WTC11 (cell line): ENCODE results near the gene IDE. TPM values are rescaled to one million over a fixed set of nuclear protein-coding genes. Genes with fewer than 3 reads are reported as not detected.

Experiments
- ATAC-seq: fragments of 200-7000 bp; cut with Tn5 transposase; 2 replicates; pipeline ENCODE4 v1.10.0; 2021; ENCODE audit warnings: mild to moderate bottlenecking, moderate library complexity
- CTCF ChIA-PET: fragments of 300-600 bp; sonication (Branson Sonifier 250); formaldehyde crosslinking; loops from one replicate; lab custom pipeline; 2021; ENCODE audit warnings: antibody characterized with exemption; lab: Charles Lee
- POLR2A ChIA-PET: fragments of 350-600 bp; sonication (Branson Sonifier 250); formaldehyde crosslinking; loops from one replicate; lab custom pipeline; 2021; ENCODE audit warnings: antibody characterized with exemption; lab: Charles Lee
- DNase-seq: peaks from one replicate; pipeline ENCODE4 v3.0.0; 2021; ENCODE audit warnings: low spot score
- H3K27ac Mint-ChIP-seq: 2 replicates; pipeline ENCODE4 v1.8.0; 2021; ENCODE audit warnings: mixed read lengths
- H3K27me3 Mint-ChIP-seq: 2 replicates; pipeline ENCODE4 v1.8.0; 2021; ENCODE audit warnings: low read depth, mild to moderate bottlenecking, moderate library complexity, mixed read lengths
- H3K36me3 Mint-ChIP-seq: 2 replicates; pipeline ENCODE4 v1.8.0; 2021; ENCODE audit warnings: mixed read lengths
- H3K4me1 Mint-ChIP-seq: 2 replicates; pipeline ENCODE4 v1.8.0; 2022; ENCODE audit warnings: mixed read lengths
- H3K4me3 Mint-ChIP-seq: 2 replicates; pipeline ENCODE4 v1.8.0; 2021; ENCODE audit warnings: mild to moderate bottlenecking, moderate library complexity, mixed read lengths
- H3K9me3 Mint-ChIP-seq: 2 replicates; pipeline ENCODE4 v1.8.0; 2021; ENCODE audit warnings: mixed read lengths
- CDX4 ChIP-seq: fragments of 250-450 bp; sonication (Bioruptor Pico); IDR thresholded peaks from 2 replicates; pipeline ENCODE4 v1.9.0; 2021; ENCODE audit warnings: moderate library complexity, mild to moderate bottlenecking, inconsistent platforms, borderline replicate concordance
- CREM ChIP-seq: sonication (generic); formaldehyde crosslinking; IDR thresholded peaks from 2 replicates; pipeline ENCODE4 v1.8.1; 2022; ENCODE audit warnings: mild to moderate bottlenecking, missing genetic modification reagents, moderate library complexity
- CTCF ChIP-seq: fragments of 200-600 bp; IDR thresholded peaks from 2 replicates; pipeline ENCODE4 v1.8.0; 2022; ENCODE audit warnings: antibody characterized with exemption
- ELF4 ChIP-seq: sonication (generic); formaldehyde crosslinking; IDR thresholded peaks from 2 replicates; pipeline ENCODE4 v1.8.1; 2022; ENCODE audit warnings: low read depth, mild to moderate bottlenecking, moderate library complexity, missing genetic modification reagents
- FOXK1 ChIP-seq: sonication (generic); formaldehyde crosslinking; IDR thresholded peaks from 2 replicates; pipeline ENCODE4 v1.8.0; 2022; ENCODE audit warnings: mild to moderate bottlenecking, moderate library complexity, missing genetic modification reagents
- GRHL2 ChIP-seq: fragments of 250-450 bp; sonication (Bioruptor Pico); IDR thresholded peaks from 2 replicates; pipeline ENCODE4 v1.8.0; 2022; ENCODE audit warnings: mild to moderate bottlenecking, moderate library complexity; ENCODE audit not compliant: insufficient replicate concordance, severe bottlenecking
- IRF1 ChIP-seq: sonication (generic); formaldehyde crosslinking; IDR thresholded peaks from 2 replicates; pipeline ENCODE4 v1.8.0; 2023; ENCODE audit warnings: missing genetic modification reagents
- JAZF1 ChIP-seq: fragments of 250-450 bp; sonication (Bioruptor Pico); IDR thresholded peaks from 2 replicates; pipeline ENCODE4 v1.9.0; 2021; ENCODE audit warnings: moderate library complexity, mild to moderate bottlenecking, inconsistent platforms
- KAT7 ChIP-seq: sonication (generic); formaldehyde crosslinking; IDR thresholded peaks from 2 replicates; pipeline ENCODE4 v1.8.1; 2023; ENCODE audit warnings: missing genetic modification reagents, mild to moderate bottlenecking, borderline replicate concordance
- NFATC4 ChIP-seq: fragments of 250-450 bp; sonication (Bioruptor Pico); IDR thresholded peaks from 2 replicates; pipeline ENCODE4 v1.9.0; 2021; ENCODE audit warnings: mild to moderate bottlenecking
- SOX15 ChIP-seq: fragments of 250-450 bp; sonication (Bioruptor Pico); IDR thresholded peaks from 2 replicates; pipeline ENCODE4 v1.9.0; 2021; ENCODE audit warnings: mild to moderate bottlenecking
- STAT6 ChIP-seq: sonication (generic); formaldehyde crosslinking; conservative IDR thresholded peaks from 2 replicates; pipeline ENCODE4 v1.8.1; 2023; ENCODE audit warnings: mild to moderate bottlenecking, low read depth, missing genetic modification reagents, moderate library complexity
- TP53 ChIP-seq: sonication (generic); formaldehyde crosslinking; IDR thresholded peaks from 2 replicates; pipeline ENCODE4 v1.8.1; 2023; ENCODE audit warnings: mild to moderate bottlenecking, missing genetic modification reagents
- ZNF121 ChIP-seq: sonication (generic); formaldehyde crosslinking; IDR thresholded peaks from 2 replicates; pipeline ENCODE4 v1.8.0; 2023; ENCODE audit warnings: missing genetic modification reagents
- ZNF138 ChIP-seq: sonication (generic); formaldehyde crosslinking; conservative IDR thresholded peaks from 2 replicates; pipeline ENCODE4 v1.8.1; 2022; ENCODE audit warnings: mild to moderate bottlenecking, moderate library complexity, missing genetic modification reagents
- ZNF219 ChIP-seq: sonication (generic); formaldehyde crosslinking; IDR thresholded peaks from 2 replicates; pipeline ENCODE4 v1.8.0; 2023; ENCODE audit warnings: missing genetic modification reagents, mild to moderate bottlenecking, borderline replicate concordance
- total RNA-seq: library from RNA; stranded (reverse); gene quantifications from 3 replicates; pipeline ENCODE4 v1.2.3, GENCODE V29; 2021
- TF ChIP-seq, protein P1 (sequence below): fragments of 250-450 bp; sonication (Bioruptor Pico); IDR thresholded peaks from 2 replicates; pipeline ENCODE4 v1.8.0; 2021; ENCODE audit warnings: mild to moderate bottlenecking
- TF ChIP-seq, protein P2 (sequence below): sonication (generic); formaldehyde crosslinking; IDR thresholded peaks from 2 replicates; pipeline ENCODE4 v1.8.1; 2023; ENCODE audit warnings: mild to moderate bottlenecking, missing genetic modification reagents, moderate library complexity
- TF ChIP-seq, protein P3 (sequence below): sonication (generic); formaldehyde crosslinking; IDR thresholded peaks from 2 replicates; pipeline ENCODE4 v1.8.1; 2022; ENCODE audit warnings: mild to moderate bottlenecking, moderate library complexity, missing genetic modification reagents
- TF ChIP-seq, protein P4 (sequence below): fragments of 250-450 bp; sonication (Bioruptor Pico); IDR thresholded peaks from 2 replicates; pipeline ENCODE4 v1.9.0; 2021; ENCODE audit warnings: mild to moderate bottlenecking
- TF ChIP-seq, protein P5 (sequence below): sonication (generic); formaldehyde crosslinking; IDR thresholded peaks from 2 replicates; pipeline ENCODE4 v1.8.1; 2023; ENCODE audit warnings: mild to moderate bottlenecking, missing genetic modification reagents, moderate library complexity

The IDE gene
- total RNA-seq, 1 experiment from 2014 or later: 50.5 TPM

DNA sequence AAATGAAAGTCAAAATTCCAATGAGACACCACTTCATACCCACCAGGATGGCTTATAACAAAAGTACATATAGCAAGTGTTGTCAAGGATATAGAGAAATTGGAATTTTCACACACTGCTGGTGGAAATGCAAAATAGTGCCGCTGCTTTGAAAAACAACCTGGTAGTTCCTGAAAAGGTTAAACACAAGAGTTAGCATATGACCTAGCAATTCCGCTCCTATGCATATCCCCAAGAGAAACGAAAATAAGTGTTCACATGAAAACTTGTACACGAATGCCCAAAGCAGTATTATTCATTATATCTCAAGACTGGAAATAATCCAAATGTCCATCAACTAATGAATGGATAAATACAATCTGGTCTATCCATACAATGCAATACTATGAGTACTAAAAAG, 14.8 kb downstream of the IDE start (continued):
- TF ChIP-seq ZNF138 (CRISPR knock-in tag): no peak
- no peak for TF ChIP-seq ZNF219 (CRISPR knock-in tag)
- no peak for TF ChIP-seq STAT6 (CRISPR knock-in tag)
- TF ChIP-seq GRHL2 (CRISPR knock-in tag): no peak
- TF ChIP-seq, protein P1, sequence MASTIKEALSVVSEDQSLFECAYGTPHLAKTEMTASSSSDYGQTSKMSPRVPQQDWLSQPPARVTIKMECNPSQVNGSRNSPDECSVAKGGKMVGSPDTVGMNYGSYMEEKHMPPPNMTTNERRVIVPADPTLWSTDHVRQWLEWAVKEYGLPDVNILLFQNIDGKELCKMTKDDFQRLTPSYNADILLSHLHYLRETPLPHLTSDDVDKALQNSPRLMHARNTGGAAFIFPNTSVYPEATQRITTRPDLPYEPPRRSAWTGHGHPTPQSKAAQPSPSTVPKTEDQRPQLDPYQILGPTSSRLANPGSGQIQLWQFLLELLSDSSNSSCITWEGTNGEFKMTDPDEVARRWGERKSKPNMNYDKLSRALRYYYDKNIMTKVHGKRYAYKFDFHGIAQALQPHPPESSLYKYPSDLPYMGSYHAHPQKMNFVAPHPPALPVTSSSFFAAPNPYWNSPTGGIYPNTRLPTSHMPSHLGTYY (CRISPR knock-in tag): no peak
- no peak for TF ChIP-seq CTCF
- TF ChIP-seq, all 79 proteins: peak for 0

DNA sequence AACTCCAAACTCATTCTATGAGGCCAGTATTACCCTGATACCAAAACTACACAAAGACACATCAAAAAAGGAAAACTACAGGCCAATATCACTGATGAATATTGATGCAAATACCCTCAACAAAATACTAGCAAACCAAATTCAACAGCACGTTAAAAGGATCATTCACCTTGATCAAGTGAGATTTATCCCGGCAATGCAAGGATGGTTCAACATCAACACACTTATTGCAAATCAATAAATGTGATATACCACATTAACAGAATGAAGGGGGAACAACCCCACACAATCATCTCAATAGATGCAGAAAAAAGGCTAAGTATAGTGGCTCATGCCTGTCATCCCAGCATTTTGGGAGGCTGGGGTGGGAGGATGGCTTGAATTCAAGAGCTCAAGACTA, 19.9 kb downstream of the IDE start:
- TF ChIP-seq CDX4 (CRISPR knock-in tag): no peak
- TF ChIP-seq, protein P2, sequence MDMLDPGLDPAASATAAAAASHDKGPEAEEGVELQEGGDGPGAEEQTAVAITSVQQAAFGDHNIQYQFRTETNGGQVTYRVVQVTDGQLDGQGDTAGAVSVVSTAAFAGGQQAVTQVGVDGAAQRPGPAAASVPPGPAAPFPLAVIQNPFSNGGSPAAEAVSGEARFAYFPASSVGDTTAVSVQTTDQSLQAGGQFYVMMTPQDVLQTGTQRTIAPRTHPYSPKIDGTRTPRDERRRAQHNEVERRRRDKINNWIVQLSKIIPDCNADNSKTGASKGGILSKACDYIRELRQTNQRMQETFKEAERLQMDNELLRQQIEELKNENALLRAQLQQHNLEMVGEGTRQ (CRISPR knock-in tag): no peak
- TF ChIP-seq, protein P3, sequence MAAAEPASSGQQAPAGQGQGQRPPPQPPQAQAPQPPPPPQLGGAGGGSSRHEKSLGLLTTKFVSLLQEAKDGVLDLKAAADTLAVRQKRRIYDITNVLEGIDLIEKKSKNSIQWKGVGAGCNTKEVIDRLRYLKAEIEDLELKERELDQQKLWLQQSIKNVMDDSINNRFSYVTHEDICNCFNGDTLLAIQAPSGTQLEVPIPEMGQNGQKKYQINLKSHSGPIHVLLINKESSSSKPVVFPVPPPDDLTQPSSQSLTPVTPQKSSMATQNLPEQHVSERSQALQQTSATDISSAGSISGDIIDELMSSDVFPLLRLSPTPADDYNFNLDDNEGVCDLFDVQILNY (CRISPR knock-in tag): no peak
- no peak for TF ChIP-seq JAZF1
- no peak for TF ChIP-seq SOX15 (CRISPR knock-in tag)
- TF ChIP-seq ELF4 (CRISPR knock-in tag): no peak
- no peak for TF ChIP-seq CREM
- TF ChIP-seq, protein P4, sequence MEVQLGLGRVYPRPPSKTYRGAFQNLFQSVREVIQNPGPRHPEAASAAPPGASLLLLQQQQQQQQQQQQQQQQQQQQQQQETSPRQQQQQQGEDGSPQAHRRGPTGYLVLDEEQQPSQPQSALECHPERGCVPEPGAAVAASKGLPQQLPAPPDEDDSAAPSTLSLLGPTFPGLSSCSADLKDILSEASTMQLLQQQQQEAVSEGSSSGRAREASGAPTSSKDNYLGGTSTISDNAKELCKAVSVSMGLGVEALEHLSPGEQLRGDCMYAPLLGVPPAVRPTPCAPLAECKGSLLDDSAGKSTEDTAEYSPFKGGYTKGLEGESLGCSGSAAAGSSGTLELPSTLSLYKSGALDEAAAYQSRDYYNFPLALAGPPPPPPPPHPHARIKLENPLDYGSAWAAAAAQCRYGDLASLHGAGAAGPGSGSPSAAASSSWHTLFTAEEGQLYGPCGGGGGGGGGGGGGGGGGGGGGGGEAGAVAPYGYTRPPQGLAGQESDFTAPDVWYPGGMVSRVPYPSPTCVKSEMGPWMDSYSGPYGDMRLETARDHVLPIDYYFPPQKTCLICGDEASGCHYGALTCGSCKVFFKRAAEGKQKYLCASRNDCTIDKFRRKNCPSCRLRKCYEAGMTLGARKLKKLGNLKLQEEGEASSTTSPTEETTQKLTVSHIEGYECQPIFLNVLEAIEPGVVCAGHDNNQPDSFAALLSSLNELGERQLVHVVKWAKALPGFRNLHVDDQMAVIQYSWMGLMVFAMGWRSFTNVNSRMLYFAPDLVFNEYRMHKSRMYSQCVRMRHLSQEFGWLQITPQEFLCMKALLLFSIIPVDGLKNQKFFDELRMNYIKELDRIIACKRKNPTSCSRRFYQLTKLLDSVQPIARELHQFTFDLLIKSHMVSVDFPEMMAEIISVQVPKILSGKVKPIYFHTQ: no peak
- no peak for TF ChIP-seq KAT7 (CRISPR knock-in tag)
- TF ChIP-seq, protein P5, sequence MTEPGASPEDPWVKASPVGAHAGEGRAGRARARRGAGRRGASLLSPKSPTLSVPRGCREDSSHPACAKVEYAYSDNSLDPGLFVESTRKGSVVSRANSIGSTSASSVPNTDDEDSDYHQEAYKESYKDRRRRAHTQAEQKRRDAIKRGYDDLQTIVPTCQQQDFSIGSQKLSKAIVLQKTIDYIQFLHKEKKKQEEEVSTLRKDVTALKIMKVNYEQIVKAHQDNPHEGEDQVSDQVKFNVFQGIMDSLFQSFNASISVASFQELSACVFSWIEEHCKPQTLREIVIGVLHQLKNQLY (CRISPR knock-in tag): no peak
- no peak for TF ChIP-seq ZNF121 (CRISPR knock-in tag)
- TF ChIP-seq TP53 (CRISPR knock-in tag): no peak
- TF ChIP-seq NFATC4 (CRISPR knock-in tag): no peak
- TF ChIP-seq FOXK1 (CRISPR knock-in tag): no peak
- no peak for TF ChIP-seq IRF1
- CTCF ChIA-PET: interaction anchor here (1.1 kb wide), 1 partner anchor 37 kb away, joined by 3 read pairs; no protein-coding TSS in a partner anchor

More for the DNA sequence above, 19.9 kb downstream of the IDE start:
- Mint-ChIP-seq H3K27ac (no peak overlapping the region), H3K4me3 (no peak overlapping the region), H3K9me3 (peaks cover 15% of the 10 kb centered on the region), H3K4me1 (no peaks in the 10 kb centered on the region), H3K36me3 (peaks cover 44% of the 10 kb centered on the region), H3K27me3 (no peaks in the 10 kb centered on the region)
- DNase-seq (no peak), ATAC-seq (no peak)
- POLR2A ChIA-PET: no interaction called here
